Vagina (tissue), 2 donors: Measurements from ENCODE around the gene EVC2.

Experiments
- CTCF ChIP-seq, 3 experiments: fragments of 450-650 bp in 2 of 3; fragments of 200-600 bp in 1 of 3; sonication (generic) in 1 of 3; IDR thresholded peaks; one replicate each; pipeline ENCODE4 v1.5.1; 2017 to 2019; ENCODE audit warnings: antibody characterized with exemption in 3 of 3, mild to moderate bottlenecking in 2 of 3, moderate library complexity in 2 of 3
- POLR2A ChIP-seq, 2 donors: fragments of 450-650 bp; IDR thresholded peaks; one replicate each; pipeline ENCODE4 v1.6.1; 2017; ENCODE audit warnings: antibody characterized with exemption in 2 of 2, mild to moderate bottlenecking in 2 of 2, moderate library complexity in 2 of 2
- POLR2AphosphoS5 ChIP-seq, 2 donors: sonication (generic); formaldehyde crosslinking; IDR thresholded peaks; one replicate each; pipeline ENCODE4 v1.9.0; 2017; ENCODE audit warnings: antibody characterized with exemption in 2 of 2, mild to moderate bottlenecking in 2 of 2, low read depth in 1 of 2; ENCODE audit not compliant: insufficient read depth in 1 of 2

- TF ChIP-seq CTCF (IDR thresholded peaks at IDR 0.05) (no peak), POLR2A (IDR thresholded peaks at IDR 0.05) (no peak), POLR2AphosphoS5 (IDR thresholded peaks at IDR 0.05; ENCODE audit: insufficient read depth in 1 of 2, low read depth in 1 of 2) (no peak)
Measured at GRCh38 chr4:5636766-5637670, 71.3 kb downstream of the EVC2 start.
